ENCODE data around the gene SPAG8.

Gene SPAG8, protein sequence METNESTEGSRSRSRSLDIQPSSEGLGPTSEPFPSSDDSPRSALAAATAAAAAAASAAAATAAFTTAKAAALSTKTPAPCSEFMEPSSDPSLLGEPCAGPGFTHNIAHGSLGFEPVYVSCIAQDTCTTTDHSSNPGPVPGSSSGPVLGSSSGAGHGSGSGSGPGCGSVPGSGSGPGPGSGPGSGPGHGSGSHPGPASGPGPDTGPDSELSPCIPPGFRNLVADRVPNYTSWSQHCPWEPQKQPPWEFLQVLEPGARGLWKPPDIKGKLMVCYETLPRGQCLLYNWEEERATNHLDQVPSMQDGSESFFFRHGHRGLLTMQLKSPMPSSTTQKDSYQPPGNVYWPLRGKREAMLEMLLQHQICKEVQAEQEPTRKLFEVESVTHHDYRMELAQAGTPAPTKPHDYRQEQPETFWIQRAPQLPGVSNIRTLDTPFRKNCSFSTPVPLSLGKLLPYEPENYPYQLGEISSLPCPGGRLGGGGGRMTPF

DNA sequence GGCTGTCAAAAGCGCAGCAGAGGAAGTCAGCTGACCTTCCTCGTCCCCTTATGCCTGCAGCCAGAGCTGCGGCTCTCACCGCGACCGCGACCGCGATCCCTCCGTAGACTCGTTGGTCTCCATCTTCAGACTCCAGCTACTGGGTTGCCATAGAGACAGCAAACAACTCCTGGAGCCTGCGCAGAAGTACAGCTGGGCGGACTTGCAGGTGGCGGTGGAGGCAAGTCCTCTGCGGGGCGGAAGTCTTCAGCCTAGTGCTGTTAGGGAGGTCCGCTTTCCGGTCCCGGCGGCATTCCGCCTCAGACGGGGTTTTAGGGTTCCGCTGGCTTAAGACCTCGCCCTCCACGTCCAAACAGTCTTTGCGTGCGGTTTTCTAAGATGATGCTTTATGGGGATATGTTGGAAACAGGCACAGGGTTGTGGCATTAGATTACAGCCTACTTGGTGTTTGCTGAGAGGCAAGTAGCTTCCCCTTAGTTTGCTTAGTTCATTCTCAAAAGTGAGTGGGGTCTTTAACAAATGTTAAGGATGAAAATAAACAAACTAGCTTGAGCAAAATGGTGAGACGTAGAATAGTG, at the start of gene SPAG8:
Gene SPAG8 (minus strand): TSS at position 238 of the 578 bp plus-strand sequence. CDS start 115 bp downstream, at position 123.
- peak; percentile 70 for DNase-seq (ENCODE audit: low read depth)

DNA sequence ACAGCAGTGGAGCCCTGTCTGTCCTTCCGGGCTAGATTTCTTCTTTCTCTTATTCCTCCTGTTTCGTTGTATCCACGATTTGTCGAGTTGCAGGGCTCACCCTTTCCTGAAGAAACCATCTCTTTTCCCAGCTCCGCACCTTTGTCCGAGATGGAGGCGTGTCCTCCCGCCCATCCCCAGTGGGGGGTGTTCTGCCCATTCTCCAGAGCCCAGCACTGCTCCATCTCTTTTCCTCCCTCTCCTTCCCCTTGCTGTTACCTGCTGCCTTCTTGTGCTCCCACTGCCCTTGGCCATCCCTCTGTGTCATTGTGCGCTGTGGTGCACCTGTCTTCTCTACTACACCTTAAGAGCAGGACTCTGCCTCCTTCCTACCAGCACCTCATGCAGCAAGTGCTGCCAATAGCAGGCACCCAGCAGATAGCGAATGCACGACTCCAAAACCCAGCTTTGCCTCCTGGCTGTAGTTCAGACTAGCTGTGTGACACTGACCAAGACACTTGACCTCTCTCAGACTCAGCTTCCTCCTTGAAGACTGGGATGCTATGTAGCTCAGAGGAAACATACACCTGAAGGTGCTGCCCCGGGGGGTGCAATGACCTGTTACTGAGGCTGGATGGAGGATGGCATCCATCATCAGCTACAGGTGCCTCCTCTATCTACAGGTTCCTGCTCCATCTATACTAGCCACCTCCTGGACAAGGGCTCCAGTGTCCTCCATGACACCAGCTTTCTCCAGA, 49.3 kb upstream of the SPAG8 start:
- DNase-seq (ENCODE audit: low read depth), result no peak

DNA sequence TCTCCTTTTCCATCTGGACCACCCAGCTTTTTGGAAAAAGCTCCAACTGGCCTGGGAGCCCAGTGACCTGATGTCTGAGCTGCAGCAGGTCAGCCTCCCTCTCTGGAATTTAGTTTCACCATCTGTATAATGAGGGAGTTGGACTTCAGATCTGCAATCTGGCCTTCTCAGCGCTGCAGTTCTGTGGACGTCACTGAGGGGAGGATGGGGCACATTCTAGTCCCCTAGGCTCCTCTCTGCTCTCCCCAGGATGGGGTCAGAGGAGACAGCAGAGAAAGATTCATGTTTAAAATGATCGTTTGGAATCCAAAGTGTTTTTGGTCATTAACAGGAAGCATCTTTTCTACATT, 47.9 kb upstream of the SPAG8 start:
- DNase-seq (ENCODE audit: low read depth), result no peak

DNA sequence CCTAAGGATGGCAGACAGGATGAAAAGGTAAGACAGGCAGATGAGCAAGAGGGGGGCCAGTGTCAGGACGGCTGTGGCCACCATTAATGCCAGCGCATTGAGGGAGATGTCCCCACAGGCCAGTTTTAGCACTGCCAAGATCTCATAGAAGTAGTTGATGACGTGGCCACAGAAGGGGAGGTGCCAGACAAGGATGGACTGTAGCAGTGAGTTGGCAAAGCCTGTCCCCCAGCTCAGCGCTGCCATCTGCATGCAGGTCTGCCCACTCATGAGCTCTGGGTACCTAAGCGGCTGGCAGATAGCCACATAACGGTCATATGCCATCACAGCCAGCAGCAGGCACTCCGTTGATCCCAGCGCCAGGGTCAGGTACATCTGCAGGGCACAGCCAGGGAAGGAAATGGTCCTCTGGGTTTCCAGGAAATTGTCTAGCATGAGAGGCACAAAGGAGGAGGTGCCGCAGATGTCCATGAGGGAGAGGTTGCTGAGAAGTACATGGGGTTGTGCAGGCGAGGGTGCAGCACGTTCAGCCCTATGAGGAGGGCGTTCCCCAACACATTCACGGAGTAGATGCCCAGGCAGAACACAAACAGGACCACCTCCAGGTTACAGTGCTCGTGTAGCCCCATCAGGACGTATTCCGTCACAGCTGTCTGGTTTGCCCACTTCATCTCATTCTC, 47.4 kb upstream of the SPAG8 start:
- DNase-seq (ENCODE audit: low read depth), result no peak

DNA sequence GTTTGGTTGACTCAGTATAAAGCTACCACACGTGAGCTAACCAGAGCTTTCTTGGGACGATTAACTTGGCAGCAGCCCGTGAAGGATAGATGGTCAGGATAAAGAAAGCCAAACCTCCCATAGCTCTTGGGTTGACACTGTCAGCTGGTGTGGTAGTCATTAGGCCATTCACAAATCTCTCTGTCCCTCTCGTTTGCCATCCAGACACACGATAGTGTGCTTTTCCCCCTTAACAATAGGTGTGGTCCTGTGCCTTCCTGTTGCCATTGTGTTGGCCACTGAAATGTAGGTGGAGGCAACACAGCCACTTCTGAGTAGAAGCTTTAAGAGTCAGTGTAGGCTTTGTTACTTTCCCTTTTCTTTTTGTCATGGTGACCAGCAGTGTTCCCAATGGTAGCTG, 46.4 kb upstream of the SPAG8 start:
- DNase-seq (ENCODE audit: low read depth), result no peak

DNA sequence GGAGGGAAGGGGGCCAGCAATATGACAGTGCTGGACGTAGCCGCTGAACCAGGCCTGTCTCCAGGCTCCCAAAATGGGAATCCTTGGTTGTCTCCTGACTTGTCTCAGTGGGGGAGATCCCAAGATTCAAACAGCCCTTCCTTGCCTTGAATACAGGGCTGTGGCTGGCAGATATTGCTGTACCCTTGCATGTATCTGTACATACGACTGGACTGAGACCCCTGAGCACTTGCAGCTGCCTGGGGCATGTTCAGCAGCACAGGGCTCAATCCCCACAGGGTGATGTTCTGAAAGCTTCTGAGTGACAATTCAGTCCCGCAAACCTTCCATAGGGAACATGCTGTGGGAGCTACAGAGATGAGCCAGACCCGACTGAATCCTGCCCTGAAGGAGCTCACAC, 44.8 kb upstream of the SPAG8 start:
- DNase-seq (ENCODE audit: low read depth), result no peak

DNA sequence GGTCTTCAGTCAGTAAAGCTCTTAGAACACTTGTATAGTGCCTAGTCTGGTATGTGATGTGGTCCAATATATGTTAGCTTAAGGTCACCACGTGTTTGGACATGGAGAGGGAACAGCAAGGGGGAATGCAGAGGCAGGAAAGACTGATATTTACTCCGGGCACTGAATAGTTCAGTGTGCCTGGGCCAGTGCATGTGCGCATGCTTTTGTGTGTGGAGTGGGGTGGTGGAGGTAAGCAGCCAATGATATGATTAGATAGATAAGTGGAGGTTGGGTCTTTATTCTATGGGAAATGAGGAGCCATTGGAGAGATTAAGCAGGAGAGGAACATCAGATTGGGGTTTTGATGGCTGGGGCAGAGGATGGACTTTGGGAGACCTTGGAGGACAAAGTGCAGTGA, 44.1 kb upstream of the SPAG8 start:
- DNase-seq (ENCODE audit: low read depth), result no peak

DNA sequence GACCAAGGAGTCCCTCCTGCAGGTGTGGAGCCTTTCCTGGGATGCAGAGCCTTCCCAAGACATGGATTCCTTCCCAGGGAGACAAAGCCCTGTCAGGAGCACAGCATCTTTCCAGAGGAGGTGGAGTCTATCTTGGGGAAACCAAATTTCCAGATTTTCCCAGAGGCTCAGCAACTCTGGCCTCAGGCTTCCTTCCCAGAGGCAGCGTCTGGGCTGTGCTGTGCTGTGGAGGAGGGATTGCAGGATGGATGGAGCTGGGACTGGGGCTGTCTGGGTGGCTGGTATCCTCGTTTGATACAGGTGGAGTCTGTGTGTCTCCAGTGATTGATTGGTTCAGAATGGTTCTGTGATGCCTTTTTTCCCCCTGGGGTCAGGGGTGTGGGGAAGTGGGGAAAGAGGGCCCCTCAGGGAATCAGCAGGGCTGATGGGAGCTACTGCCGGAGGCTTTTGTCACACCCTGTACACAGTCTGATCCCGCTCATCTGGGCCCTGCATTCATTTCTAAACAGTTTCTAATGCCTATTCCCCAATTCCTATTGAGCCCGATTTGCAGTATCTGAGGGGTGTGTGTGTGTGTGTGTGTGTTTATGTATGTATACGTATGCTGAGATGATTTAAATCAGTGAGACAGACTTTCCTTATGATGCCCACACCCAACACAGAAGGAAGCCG, 42.2 kb upstream of the SPAG8 start:
- no peak for DNase-seq (ENCODE audit: low read depth)

DNA sequence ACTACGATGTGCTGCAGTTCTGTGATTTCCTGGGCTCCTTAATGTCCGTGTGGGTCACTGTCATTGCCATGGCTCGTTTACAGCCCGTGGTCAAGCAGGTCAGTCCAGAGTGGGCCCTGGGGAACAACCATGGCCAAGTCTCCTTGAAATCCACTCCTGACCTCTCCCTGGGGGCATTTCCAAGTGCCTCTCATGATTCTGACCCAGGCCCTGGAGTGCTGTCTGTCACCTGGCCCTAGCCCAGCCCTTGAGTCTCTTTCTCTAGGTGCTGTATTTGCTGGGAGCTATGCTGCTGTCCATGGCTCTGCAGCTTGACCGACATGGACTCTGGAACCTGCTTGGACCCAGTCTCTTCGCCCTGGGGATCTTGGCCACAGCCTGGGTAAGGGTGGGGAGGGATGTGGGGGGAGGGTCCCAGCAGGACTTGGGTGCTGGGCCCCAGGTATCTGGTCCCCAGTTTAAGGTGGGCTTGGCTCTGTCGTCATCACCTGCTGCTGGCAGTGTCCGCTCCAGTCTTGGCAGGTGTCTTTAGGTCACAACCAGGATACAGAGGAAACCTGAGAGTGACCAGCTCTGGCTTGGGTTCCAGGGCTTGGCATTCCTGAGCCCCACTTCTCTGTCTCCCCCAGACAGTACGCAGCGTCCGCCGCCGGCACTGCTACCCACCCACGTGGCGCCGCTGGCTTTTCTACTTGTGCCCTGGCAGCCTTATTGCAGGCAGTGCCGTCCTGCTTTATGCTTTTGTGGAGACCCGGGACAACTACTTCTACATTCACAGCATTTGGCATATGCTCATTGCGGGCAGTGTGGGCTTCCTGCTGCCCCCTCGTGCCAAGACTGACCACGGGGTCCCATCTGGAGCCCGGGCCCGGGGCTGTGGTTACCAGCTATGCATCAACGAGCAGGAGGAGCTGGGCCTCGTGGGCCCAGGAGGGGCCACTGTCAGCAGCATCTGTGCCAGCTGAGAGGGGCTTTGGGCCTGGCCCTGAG, 41.1 kb upstream of the SPAG8 start:
- no peak for DNase-seq (ENCODE audit: low read depth)

DNA sequence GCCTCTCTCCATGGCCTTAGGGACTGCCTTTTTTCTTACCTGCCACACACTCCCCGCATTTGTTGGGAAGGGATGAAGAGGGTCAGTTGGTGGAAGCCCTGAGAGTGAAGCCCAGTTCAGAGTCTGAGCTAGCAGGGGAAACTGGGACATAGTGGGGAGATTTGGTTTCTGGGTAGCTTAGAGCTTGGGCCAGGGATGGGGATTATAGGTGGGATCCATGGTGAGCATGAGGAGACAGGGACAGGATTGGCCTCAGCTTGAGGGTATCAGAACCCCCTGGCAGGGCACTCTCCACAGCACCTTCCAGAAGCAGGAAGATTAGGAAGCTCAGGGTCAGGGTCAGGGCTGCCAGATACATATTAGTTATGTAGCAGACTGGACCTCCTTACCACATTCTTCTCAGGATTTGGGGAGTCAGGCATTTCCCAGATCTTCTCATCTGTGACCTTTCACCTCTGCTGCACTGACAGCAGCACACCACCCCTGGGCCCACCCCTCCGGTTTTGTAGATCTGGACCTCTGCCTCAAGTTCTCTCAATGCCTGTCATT, 40.3 kb upstream of the SPAG8 start:
- no peak for DNase-seq (ENCODE audit: low read depth)

DNA sequence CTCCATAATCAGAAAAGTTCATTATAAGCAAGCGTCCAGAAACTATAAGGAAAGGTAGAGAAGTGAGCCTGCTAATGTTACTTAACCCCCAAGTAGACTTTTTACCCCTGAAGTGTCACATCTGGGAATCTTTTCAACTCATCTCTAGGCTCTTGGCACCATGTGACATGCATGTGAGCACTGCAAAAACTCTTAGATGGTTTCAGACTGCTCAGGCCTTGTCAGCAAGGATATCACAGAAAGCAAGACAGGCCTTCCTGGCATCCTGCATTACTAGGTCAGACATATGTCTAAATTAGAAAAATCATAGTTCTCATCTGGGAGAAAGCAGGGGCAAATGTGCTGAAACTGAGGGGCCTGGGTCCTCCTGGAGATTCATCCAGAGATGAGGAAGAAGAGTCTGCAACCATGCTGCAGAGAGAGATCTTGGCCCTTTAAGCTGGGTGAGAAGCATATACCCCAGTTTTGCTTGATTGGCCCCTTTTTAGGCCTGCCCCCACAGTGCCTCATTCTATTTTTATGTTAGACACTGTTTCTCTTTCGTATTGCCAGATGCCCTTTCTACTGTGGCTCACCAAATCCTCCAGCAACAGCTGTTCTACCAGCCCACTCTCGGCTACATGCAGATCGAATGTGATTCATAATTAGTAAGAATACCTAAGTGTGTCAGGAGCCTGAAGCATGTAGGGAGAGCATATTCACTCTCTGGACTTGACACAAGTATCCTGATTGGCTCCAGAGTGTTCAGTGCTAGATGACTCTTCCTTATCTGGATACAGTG, 35.9 kb upstream of the SPAG8 start:
- peak; percentile 93 for DNase-seq (ENCODE audit: low read depth)

DNA sequence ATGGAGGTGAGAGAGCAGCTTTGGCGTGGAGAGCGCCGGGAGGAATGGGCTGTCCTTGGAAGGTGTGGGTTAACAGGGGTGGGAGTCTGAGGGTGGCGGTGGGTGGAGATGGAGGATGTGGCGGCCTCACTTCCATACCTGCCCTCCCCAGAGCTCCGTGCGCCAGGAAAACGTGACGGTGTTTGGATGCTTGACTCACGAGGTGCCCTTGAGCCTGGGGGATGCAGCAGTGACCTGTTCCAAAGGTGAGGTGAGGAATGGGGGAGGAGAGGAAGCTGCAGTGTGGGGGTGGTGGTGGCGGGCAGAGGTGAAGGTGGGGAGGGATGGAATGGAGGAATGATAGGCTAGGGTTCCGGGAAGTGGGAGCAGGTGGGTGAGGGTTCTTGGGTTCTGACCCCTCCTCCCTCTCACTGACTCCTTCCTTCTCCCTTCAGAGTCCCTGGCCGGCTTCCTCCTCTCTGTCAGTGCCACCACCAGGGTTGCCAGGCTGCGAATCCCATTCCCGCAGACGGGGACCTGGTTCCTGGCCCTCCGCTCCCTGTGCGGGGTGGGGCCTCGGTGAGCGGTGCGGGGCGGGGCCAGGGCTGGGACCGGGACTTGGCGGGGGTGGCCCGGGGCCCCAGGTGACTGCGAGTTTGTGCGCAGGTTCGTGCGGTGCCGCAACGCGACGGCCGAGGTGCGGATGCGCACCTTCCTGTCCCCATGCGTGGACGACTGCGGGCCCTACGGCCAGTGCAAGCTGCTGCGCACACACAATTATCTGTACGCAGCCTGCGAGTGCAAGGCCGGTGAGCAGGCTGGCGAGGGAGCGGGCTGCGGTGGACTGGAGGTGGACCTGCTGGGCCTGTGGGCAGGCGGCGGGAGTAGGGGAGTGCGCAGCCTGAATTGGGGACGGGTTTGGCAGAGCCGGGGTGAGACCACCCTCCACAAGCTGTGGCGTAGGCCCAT, 34.0 kb upstream of the SPAG8 start:
- DNase-seq (ENCODE audit: low read depth), result no peak

DNA sequence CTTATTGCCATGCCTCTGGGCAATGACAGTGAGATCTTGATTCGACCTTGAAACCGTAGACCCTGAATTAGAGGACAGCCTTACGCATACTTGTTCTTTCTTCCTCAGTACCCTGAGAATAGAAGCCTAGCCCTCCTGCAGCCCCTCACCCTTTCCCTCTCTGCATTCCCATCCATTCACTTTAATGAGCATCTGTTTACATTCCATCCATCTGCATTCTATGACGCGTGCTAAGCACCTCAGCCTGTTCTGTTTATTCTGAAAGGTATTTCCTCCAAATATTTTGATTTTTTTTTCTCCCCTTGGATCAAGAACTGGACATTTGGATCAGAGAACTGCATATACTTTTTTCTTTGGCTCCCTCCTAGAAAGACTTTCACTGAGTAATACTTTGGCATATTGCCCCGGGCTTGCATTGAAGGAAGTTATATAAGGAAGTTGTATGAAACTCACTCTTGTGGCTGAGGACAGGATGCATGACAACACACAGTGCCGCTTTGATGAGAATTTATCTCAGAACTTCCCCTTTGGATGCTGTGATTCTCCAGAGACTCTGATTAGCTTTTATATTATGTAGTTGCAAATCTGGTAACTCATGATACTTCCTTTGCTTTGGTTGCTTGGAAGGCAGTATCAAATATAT, 32.7 kb upstream of the SPAG8 start:
- DNase-seq (ENCODE audit: low read depth), result peak; percentile 89

DNA sequence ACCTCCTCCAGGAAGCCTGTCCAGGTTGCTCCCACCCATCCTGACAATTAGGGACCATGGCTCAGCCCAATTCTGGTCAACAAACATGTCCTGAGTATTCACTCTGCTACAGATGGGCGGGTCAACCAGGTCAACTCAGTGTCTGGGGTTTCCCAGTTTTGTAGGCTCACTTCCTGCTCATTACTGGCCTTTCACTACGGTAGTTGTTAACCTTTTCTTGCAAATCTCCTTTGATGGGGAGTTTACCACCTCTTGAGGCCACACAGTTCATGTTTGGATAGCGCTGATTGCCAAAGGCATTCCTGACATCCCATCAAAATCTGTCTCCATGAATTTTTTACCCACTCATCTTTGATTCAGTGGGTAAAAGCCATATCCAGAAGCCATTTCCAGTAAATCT, 30.7 kb upstream of the SPAG8 start:
- no peak for DNase-seq (ENCODE audit: low read depth)

DNA sequence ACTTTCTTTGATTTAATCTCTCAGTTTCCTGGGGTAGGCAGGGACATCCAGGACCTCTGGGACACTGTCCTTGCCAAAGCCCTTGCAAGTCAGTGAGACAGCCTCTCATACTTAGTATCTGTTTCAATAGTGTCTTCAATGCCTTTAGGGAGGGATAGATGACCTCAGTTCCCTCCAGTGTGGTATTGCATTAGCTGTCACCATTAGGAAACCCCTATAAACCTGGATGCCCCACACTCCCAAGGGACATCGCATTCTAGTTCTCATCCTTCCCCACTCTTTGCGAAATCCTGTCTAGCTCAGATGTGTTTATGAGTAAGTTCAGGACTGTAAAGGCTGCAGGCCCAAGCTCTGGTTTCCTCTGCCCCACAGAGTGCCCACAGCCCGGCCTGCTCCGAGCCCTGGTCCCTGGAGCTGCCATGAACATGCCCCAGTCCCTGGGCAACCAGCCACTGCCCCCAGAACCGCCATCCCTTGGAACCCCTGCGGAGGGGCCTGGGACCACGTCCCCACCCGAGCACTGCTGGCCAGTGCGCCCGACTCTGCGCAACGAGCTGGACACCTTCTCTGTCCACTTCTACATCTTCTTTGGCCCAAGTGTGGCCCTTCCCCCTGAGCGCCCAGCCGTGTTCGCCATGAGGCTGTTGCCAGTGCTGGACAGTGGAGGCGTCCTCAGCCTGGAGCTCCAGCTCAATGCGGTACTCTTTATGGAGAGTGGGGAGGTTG, 30.1 kb upstream of the SPAG8 start:
- no peak for DNase-seq (ENCODE audit: low read depth)

DNA sequence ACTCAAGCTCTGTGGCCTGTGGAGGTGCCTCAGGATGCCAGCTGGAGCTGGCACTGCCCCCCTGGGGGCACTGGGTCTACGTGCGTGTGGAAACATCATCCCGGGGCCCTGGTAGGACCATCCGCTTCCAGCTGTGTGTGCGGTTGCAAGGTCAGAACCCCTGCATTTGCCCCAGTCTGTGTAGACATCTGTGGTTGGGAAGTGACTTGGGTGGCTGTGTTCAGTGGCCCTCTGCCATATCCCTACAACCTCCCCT, 29.5 kb upstream of the SPAG8 start:
- no peak for DNase-seq (ENCODE audit: low read depth)

DNA sequence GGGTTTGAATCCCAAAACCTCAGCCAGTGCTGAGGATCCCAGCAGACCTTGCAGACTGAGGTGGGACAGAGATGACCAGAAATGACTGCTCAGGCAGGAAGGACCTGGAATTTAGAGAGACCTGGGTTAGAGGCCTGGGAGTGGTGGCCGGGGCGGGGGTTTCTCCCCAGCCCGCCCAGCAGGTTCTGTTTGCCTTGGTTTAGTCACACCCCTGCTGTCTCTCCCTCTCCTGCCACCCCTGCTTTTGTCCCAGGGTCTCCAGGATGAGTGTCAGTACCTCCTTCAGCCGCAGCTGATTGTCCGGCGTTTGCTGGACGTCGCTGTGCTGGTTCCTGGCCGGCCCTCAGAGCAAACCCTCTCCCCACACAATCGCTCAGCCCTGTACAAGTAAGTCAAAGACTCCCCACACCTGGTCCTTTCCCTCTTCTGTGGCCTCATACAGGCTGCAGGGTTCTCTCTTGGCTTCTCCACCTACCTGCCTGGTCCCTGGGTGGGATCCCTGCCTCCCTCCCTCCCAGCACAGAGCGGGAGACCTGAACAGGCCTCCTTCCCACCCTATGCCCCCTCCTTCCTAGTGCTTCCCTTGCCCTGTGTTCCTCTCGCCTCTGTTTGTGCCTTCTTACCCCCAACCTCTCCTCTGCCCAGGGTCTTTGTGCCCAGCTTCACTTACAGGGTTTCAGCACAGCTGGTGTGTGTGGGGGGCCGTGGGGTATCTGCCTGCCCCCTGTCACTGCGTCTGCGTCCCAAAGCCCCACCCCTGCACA, 29.0 kb upstream of the SPAG8 start:
- no peak for DNase-seq (ENCODE audit: low read depth)
